Naive thymus-derived CD4-positive, alpha-beta T cell (primary cell): Measurements from ENCODE around the gene IFNA16. TPM values are rescaled to one million over a fixed set of nuclear protein-coding genes. Genes with fewer than 3 reads are reported as not detected.
"Not testable (repeated sequence)": the region's sequence is repeated elsewhere in the genome, so short reads cannot be mapped to it uniquely, and the experiment has no call there.

Experiments used
- ATAC-seq: fragments of 150-1000 bp; cut with Tn5 transposase; 2 replicates; pipeline ENCODE4 v1.10.0; 2021; ENCODE audit warnings: mild to moderate bottlenecking, moderate library complexity
- CTCF ChIA-PET: fragments of 350-600 bp; sonication (Branson Sonifier 250); formaldehyde crosslinking; loops from one replicate; lab custom pipeline; 2021; ENCODE audit warnings: antibody characterized with exemption; lab: Charles Lee
- POLR2A ChIA-PET: fragments of 350-600 bp; sonication (Branson Sonifier 250); formaldehyde crosslinking; loops from one replicate; lab custom pipeline; 2021; ENCODE audit warnings: antibody characterized with exemption, inconsistent platforms; lab: Charles Lee
- DNase-seq, 9 donors: peaks; one replicate each; pipeline versions ENCODE4 v3.0.0 to v3.0.0-alpha.2; 2020 to 2022; ENCODE audit warnings: mixed read lengths in 1 of 9
- H3K27ac ChIP-seq: one replicate; pipeline ENCODE4 v1.7.0; 2013; ENCODE audit warnings: mild to moderate bottlenecking, low read depth, low read length, moderate library complexity
- H3K27me3 ChIP-seq, 2 donors: one replicate each; pipeline ENCODE4 v1.7.0; 2013; ENCODE audit warnings: low read length in 2 of 2, mild to moderate bottlenecking in 2 of 2, moderate library complexity in 2 of 2; ENCODE audit not compliant: control insufficient read depth in 2 of 2, insufficient read depth in 2 of 2
- H3K36me3 ChIP-seq, 3 experiments: 1 replicate in 2 of 3; 2 replicates in 1 of 3; pipeline ENCODE4 v1.7.0; 2013; ENCODE audit warnings: low read length in 3 of 3, mild to moderate bottlenecking in 3 of 3, moderate library complexity in 1 of 3; ENCODE audit not compliant: insufficient read depth in 3 of 3, control insufficient read depth in 2 of 3
- H3K4me1 ChIP-seq, 2 donors: one replicate each; pipeline ENCODE4 v1.7.0; 2013; ENCODE audit warnings: low read length in 2 of 2, mild to moderate bottlenecking in 2 of 2, moderate library complexity in 1 of 2; ENCODE audit not compliant: control insufficient read depth in 2 of 2, insufficient read depth in 2 of 2
- H3K4me3 ChIP-seq: 2 replicates; pipeline ENCODE4 v1.7.0; 2013; ENCODE audit warnings: mild to moderate bottlenecking, low read length
- H3K9me3 ChIP-seq, 3 experiments: 1 replicate in 2 of 3; 2 replicates in 1 of 3; pipeline ENCODE4 v1.7.0; 2013; ENCODE audit warnings: low read length in 3 of 3; ENCODE audit not compliant: control insufficient read depth in 2 of 3
- H3K27ac Mint-ChIP-seq, 9 donors: one replicate each; pipeline ENCODE4 v1.8.0; 2020 to 2022; ENCODE audit warnings: mixed read lengths in 9 of 9, mild to moderate bottlenecking in 8 of 9, moderate library complexity in 5 of 9, inconsistent platforms in 2 of 9
- H3K27me3 Mint-ChIP-seq, 5 donors: one replicate each; pipeline ENCODE4 v1.8.0; 2021 to 2022; ENCODE audit warnings: mixed read lengths in 5 of 5, mild to moderate bottlenecking in 1 of 5
- H3K36me3 Mint-ChIP-seq, 5 donors: one replicate each; pipeline ENCODE4 v1.8.0; 2020 to 2022; ENCODE audit warnings: mixed read lengths in 5 of 5, mild to moderate bottlenecking in 3 of 5, inconsistent platforms in 1 of 5
- H3K4me1 Mint-ChIP-seq, 7 donors: one replicate each; pipeline ENCODE4 v1.8.0; 2020 to 2022; ENCODE audit warnings: mixed read lengths in 7 of 7, mild to moderate bottlenecking in 3 of 7, inconsistent platforms in 1 of 7
- H3K4me3 Mint-ChIP-seq, 10 donors: one replicate each; pipeline ENCODE4 v1.8.0; 2020 to 2022; ENCODE audit warnings: mild to moderate bottlenecking in 10 of 10, mixed read lengths in 10 of 10, moderate library complexity in 6 of 10, inconsistent platforms in 2 of 10
- H3K9me3 Mint-ChIP-seq, 11 donors: one replicate each; pipeline ENCODE4 v1.8.0; 2020 to 2022; ENCODE audit warnings: mixed read lengths in 11 of 11, mild to moderate bottlenecking in 4 of 11, inconsistent platforms in 1 of 11, moderate library complexity in 1 of 11
- intact Hi-C, 2 donors: fragments of 100-400 bp; cut with micrococcal nuclease; formaldehyde crosslinking; loops; one replicate each; pipeline ENCODE4 v1.15.1; 2023
- polyA plus RNA-seq, 2 donors: library from polyadenylated mRNA; unstranded; fragments of 300-500 nt; fragmentation: Illumina TruSeq; gene quantifications; one replicate each; pipeline ENCODE4 v1.2.3, GENCODE V29; 2021
- total RNA-seq, 6 experiments: library from RNA in 5 of 6; stranded (reverse) in 5 of 6; gene quantifications; 1 replicate in 5 of 6; 2 replicates in 1 of 6; pipeline ENCODE4 v1.2.3 and lab custom pipeline; 2021 to 2026

Gene IFNA16
- total and polyA plus RNA-seq, 7 experiments from 2014 or later, result not detected

DNA sequence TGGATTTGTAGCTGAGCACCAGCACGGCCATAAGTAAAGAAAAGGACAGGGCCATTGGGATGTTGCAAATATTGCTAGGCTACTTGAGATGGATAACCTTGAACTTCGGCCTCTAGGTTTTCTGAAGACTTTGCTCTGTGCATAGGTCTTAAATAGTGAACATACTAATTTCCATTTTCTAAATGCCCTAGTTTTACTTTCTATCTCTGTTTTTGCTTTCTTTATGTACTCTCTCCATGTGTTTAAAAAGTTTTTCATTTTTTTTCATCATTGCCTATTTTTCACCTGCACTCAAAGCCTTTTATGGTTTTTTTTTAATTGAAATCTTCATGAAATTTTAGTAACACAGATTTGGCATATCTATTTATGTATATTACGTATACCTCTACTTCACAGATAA lies 10.1 kb downstream of the IFNA16 start, which contains the start of gene IFNA10:
TSS of gene IFNA10 (minus strand) at position 101 of the 400 bp plus-strand sequence. CDS start at position 55, 46 bp downstream.
- H3K27ac Mint-ChIP-seq, H3K27ac ChIP-seq, H3K4me1 Mint-ChIP-seq, POLR2A ChIA-PET, H3K9me3 Mint-ChIP-seq, intact Hi-C loops, H3K4me3 Mint-ChIP-seq, DNase-seq, H3K36me3 ChIP-seq, H3K9me3 ChIP-seq, ATAC-seq, H3K36me3 Mint-ChIP-seq, H3K4me1 ChIP-seq, H3K4me3 ChIP-seq, H3K27me3 ChIP-seq, CTCF ChIA-PET: not testable (repeated sequence)
- peaks cover 4 to 27% (median 10%) of the 10 kb centered on the region in 5 donors for H3K27me3 Mint-ChIP-seq

DNA sequence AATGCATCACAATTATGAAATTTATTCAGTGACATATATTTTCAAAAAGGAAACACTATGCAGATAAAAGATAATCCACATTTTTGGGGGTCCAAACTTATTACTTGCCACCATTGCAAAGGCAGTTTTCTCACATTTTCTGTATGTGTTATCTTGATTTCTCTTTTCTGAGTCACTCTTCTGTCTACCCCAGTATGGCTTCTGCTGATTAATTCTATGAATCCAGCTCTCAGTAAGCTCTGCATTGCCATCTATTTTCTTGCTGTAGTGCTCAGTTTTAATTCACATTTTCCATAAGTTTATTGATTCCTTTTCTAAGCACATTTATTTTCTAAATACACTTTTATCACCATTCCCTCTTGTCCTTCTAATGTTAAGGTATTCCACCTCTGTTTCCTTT lies 11.9 kb downstream of the IFNA16 start:
- POLR2A ChIA-PET, result no interaction called here
- Histone ChIP-seq H3K27me3 (peaks cover 0 to 3% of the 10 kb centered on the region in 2 donors), H3K4me3 (no peak overlapping the region), H3K4me1 (no peaks in the 10 kb centered on the region), H3K9me3 (no peaks in the 10 kb centered on the region), H3K36me3 (no peaks in the 10 kb centered on the region), H3K27ac (no peak overlapping the region)
- Mint-ChIP-seq H3K4me3 (no peak overlapping the region), H3K9me3 (peaks cover 0 to 6% (median 0%) of the 10 kb centered on the region in 11 donors), H3K27me3 (peaks cover 12 to 36% (median 18%) of the 10 kb centered on the region in 5 donors), H3K27ac (no peak overlapping the region), H3K36me3 (no peaks in the 10 kb centered on the region), H3K4me1 (no peaks in the 10 kb centered on the region)
- DNase-seq (no peak), ATAC-seq (no peak)
- intact Hi-C loops, result no loop called here
- CTCF ChIA-PET, result no interaction called here

DNA sequence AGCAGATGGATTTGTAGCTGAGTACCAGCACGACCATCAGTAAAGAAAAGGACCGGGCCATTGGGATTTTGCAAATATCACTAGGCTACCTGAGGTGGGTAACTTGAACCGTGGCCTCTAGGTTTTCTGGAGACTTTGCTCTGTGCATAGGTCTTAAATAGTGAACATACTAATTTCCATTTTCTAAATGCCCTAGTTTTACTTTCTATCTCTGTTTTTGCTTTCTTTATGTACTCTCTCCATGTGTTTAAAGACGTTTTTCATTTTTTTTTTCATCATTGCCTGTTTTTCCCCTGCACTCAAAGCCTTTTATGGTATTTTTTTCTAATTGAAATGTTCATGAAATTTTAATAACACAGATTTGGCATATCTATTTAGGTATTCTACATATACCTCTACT lies 15.0 kb downstream of the IFNA16 start, which contains the start of gene IFNA7:
TSS of gene IFNA7 (minus strand) at position 101 of the 400 bp plus-strand sequence. CDS start at position 61, 40 bp downstream.
- H3K4me1 ChIP-seq, CTCF ChIA-PET, intact Hi-C loops, H3K4me1 Mint-ChIP-seq, H3K27ac Mint-ChIP-seq, H3K4me3 Mint-ChIP-seq, H3K9me3 Mint-ChIP-seq, H3K36me3 ChIP-seq, H3K27ac ChIP-seq, POLR2A ChIA-PET, H3K9me3 ChIP-seq, ATAC-seq, H3K27me3 ChIP-seq, H3K4me3 ChIP-seq, DNase-seq, H3K36me3 Mint-ChIP-seq: not testable (repeated sequence)
- H3K27me3 Mint-ChIP-seq, result peaks cover 12 to 37% (median 18%) of the 10 kb centered on the region in 5 donors

DNA sequence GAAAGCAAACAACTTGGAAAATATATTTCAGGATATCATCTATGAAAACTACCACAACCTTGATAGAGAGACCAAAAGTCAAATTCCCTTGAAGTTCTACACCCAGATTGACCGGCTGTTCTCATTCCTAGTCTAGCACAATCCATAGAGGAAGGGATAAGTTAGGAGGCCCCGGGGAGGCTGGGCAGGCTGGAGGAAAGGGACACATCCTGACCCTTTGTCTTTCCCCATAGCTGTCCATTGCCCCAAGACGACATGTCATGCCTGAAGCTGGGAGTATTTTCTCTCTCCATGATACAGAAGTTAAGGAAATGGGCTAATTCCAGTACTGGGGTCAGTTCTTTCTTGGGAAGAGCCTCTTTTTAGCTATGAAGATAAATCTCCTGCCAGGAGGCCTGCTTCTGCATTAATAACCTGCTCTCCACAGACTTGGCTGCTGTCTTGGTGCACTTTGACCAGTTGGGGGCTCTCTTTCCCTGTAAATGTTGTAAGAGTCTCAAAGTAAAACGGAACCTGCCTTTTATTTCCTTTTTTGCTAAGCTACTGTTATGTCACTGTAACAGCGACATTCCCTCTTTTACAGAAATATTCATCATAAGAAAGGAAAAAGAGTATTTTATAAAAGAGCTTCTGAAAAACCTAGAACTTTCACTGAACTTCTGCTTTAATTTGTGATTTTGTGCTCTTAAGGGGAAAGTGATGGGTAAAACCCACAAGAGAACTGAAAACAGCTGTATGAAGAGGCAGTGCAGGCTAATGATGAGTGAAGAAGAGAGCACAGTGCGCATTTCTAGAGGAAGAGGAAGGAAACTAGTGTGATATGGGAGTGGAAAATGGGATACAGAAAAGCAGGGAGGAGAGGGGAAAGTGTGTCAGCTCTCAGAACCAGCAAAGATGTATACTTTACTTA lies 22.0 kb downstream of the IFNA16 start:
- CTCF ChIA-PET, result interaction anchor here (0.6 to 1.5 kb wide), 3 partner anchors 12 to 266 kb away, joined by 3 to 4 read pairs (median 3); no protein-coding TSS in a partner anchor
- not testable (repeated sequence) for H3K27ac ChIP-seq, H3K4me1 ChIP-seq, H3K9me3 Mint-ChIP-seq, H3K9me3 ChIP-seq, H3K36me3 Mint-ChIP-seq, H3K4me1 Mint-ChIP-seq, H3K27me3 ChIP-seq, H3K36me3 ChIP-seq, H3K4me3 ChIP-seq
- Mint-ChIP-seq H3K27me3 (peaks cover 0 to 22% (median 5%) of the 10 kb centered on the region in 5 donors), H3K4me3 (peak overlapping the region; percentile 34 to 74 (median 58)), H3K27ac (peak overlapping the region in 1 of 9 donors; percentile 51)
- POLR2A ChIA-PET, result interaction anchor here (0.6 kb wide), 1 partner anchor 140 kb away, joined by 3 read pairs; the partner anchor contains the start of gene KLHL9
- ATAC-seq, result peak; percentile 89
- peak in 7 of 9 donors; percentile 28 to 58 (median 48) for DNase-seq
- intact Hi-C loops, result loop anchor here (1.0 to 5.0 kb wide), 5 partner anchors 132 to 594 kb away; no protein-coding TSS in a partner anchor

DNA sequence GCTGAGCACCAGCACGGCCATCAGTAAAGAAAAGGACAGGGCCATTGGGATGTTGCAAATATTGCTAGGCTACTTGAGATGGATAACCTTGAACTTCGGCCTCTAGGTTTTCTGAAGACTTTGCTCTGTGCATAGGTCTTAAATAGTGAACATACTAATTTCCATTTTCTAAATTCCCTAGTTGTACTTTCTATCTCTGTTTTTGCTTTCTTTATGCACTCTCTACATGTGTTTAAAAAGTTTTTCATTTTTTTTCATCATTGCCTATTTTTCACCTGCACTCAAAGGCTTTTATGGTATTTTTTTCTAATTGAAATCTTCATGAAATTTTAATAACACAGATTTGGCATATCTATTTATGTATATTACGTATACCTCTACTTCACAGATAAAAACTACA lies 29.6 kb downstream of the IFNA16 start, which contains the start of gene IFNA4:
TSS of gene IFNA4 (minus strand) at position 101 of the 400 bp plus-strand sequence. CDS start at position 45, 56 bp downstream.
- H3K36me3 ChIP-seq, H3K36me3 Mint-ChIP-seq, H3K4me3 ChIP-seq, POLR2A ChIA-PET, H3K27me3 ChIP-seq, H3K9me3 Mint-ChIP-seq, H3K27ac Mint-ChIP-seq, intact Hi-C loops, H3K9me3 ChIP-seq, DNase-seq, H3K4me1 ChIP-seq, ATAC-seq, H3K4me3 Mint-ChIP-seq, CTCF ChIA-PET, H3K27ac ChIP-seq: not testable (repeated sequence)
- Mint-ChIP-seq H3K4me1 (peaks cover 5 to 17% (median 11%) of the 10 kb centered on the region in 7 donors), H3K27me3 (peaks cover 0 to 34% (median 0%) of the 10 kb centered on the region in 5 donors)

DNA sequence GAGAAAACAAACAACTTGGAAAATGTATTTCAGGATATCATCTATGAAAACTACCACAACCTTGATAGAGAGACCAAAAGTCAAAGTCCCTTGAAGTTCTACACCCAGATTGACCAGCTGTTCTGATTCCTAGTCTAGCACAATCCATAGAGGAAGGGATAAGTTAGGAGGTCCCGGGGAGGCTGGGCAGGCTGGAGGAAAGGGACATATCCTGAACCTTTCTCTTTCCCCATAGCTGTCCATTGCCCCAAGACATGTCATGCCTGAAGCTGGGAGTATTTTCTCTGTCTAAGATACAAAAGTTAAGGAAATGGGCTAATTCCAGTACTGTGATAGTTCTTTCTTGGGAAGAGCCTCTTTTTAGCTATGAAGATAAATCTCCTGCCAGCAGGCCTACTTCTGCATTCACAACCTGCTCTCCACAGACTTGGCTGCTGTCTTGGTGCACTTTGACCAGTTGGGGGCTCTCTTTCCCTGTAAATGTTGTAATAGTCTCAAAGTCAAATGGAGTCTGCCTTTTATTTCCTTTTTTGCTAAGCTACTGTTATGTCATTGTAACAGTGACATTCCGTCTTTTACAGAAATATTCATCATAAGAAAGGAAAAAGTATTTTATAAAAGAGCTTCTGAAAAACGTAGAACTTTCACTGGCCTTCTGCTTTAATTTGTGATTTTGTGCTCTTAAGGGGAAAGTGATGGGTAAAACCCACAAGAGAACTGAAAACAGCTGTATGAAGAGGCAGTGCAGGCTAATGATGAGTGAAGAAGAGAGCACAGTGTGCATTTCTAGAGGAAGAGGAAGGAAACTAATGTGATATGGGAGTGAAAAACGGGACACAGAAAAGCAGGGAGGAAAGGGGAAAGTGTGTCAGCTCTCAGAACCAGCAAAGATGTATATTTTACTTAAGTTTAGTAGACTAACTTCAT lies 34.0 kb downstream of the IFNA16 start:
- H3K9me3 Mint-ChIP-seq, H3K4me3 ChIP-seq, intact Hi-C loops, H3K36me3 ChIP-seq, H3K4me1 ChIP-seq, H3K27ac ChIP-seq, H3K36me3 Mint-ChIP-seq, H3K9me3 ChIP-seq, H3K27me3 ChIP-seq: not testable (repeated sequence)
- H3K4me3 Mint-ChIP-seq, result peak overlapping the region in 2 of 10 donors; percentile 10 to 17
- ChIA-PET CTCF (interaction anchor here (0.5 to 1.2 kb wide), 4 partner anchors 12 to 271 kb away, joined by 3 to 4 read pairs (median 4); no protein-coding TSS in a partner anchor), POLR2A (interaction anchor here (0.8 kb wide), 1 partner anchor 15 kb away, joined by 3 read pairs; no protein-coding TSS in a partner anchor)
- H3K27ac Mint-ChIP-seq, result peak overlapping the region in 3 of 9 donors; percentile 13 to 63 (median 16)
- H3K4me1 Mint-ChIP-seq, result peaks cover 5 to 19% (median 11%) of the 10 kb centered on the region in 7 donors
- H3K27me3 Mint-ChIP-seq, result peaks cover 0 to 23% (median 0%) of the 10 kb centered on the region in 5 donors
- DNase-seq, result peak in 7 of 9 donors; percentile 8 to 38 (median 15)
- peak; percentile 92 for ATAC-seq
